Activated naive CD4-positive, alpha-beta T cell treated with anti-CD3 and anti-CD28 coated beads, Interleukin-2, amount 50 U/mL, for 72 hours (primary cell): Measurements from ENCODE around the gene LMO7. TPM values are rescaled to one million over a fixed set of nuclear protein-coding genes. Genes with fewer than 3 reads are reported as not detected.

Source experiments
- ATAC-seq, 2 donors: fragments of 150-1000 bp; cut with Tn5 transposase; 2 replicates each; pipeline ENCODE4 v1.10.0; 2021; ENCODE audit warnings: mild to moderate bottlenecking in 2 of 2, moderate library complexity in 2 of 2
- DNase-seq, 2 donors: peaks; one replicate each; pipeline ENCODE4 v3.0.0; 2021 to 2022; ENCODE audit warnings: low spot score in 2 of 2
- H3K27ac Mint-ChIP-seq, 2 donors: one replicate each; pipeline ENCODE4 v1.8.0; 2022; ENCODE audit warnings: mild to moderate bottlenecking in 2 of 2, mixed read lengths in 2 of 2
- H3K36me3 Mint-ChIP-seq, 2 donors: one replicate each; pipeline ENCODE4 v1.8.0; 2022; ENCODE audit warnings: mixed read lengths in 2 of 2
- H3K9me3 Mint-ChIP-seq, 2 donors: one replicate each; pipeline ENCODE4 v1.8.0; 2022; ENCODE audit warnings: mixed read lengths in 2 of 2
- total RNA-seq, 2 donors: library from RNA; stranded (reverse); gene quantifications; one replicate each; pipeline ENCODE4 v1.2.3, GENCODE V29; 2022

Gene LMO7
- total RNA-seq, 2 donors from 2014 or later = 12.5 to 31.1 TPM

- Mint-ChIP-seq H3K9me3 (no peaks in the 10 kb centered on the region), H3K27ac (no peak overlapping the region), H3K36me3 (peaks cover 0 to 2% of the 10 kb centered on the region in 2 donors)
- DNase-seq (no peak), ATAC-seq (no peak)
These were observed 176.6 kb downstream of the LMO7 start for GRCh38 chr13:75812751-75813181.

GRCh38 chr13:75813323-75813722, 177.2 kb downstream of the LMO7 start:
- DNase-seq (no peak), ATAC-seq (no peak)
- Mint-ChIP-seq H3K9me3 (no peaks in the 10 kb centered on the region), H3K36me3 (no peaks in the 10 kb centered on the region), H3K27ac (no peak overlapping the region)

- ATAC-seq = no peak
- DNase-seq = no peak
- Mint-ChIP-seq H3K36me3 (no peaks in the 10 kb centered on the region), H3K9me3 (no peaks in the 10 kb centered on the region), H3K27ac (no peak overlapping the region)
These were observed 182.2 kb downstream of the LMO7 start for GRCh38 chr13:75818179-75818967.

DNA sequence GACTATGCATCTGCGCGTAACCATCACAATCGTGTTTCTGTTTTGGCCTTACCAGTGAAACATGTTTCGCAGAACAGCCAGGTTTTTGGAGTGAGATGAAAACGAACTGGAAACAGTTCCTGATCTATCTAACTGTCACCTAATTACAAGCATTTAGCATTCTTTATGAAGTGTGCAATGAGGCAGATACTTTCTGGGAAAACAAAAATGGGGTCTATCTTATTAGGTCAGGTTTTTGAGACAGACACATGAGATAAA, 182.8 kb downstream of the LMO7 start:
- Mint-ChIP-seq H3K9me3 (no peaks in the 10 kb centered on the region), H3K27ac (no peak overlapping the region), H3K36me3 (peaks cover 0 to 5% of the 10 kb centered on the region in 2 donors)
- ATAC-seq (no peak), DNase-seq (no peak)

DNA sequence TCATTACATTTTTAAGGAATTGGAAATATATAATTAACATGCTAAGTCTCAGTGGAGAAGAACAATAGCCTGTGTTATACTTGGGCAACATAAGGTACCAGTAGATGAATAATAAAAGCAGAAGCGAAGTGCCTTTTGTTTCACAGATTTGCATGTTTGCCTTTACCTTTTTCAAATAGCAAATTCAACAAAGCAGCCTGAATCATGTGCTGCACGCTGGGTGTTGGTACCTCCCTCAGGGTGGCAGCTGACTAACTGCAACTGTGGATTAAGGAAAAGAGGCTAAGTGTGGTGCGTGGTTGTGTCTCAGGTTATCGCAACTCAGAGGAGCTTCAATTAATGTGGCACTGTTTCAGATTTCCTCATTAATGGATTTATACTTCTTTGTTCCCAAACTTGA, 189.0 kb downstream of the LMO7 start:
- H3K9me3 Mint-ChIP-seq = peaks cover 0 to 7% of the 10 kb centered on the region in 2 donors

GRCh38 chr13:75825594-75825993, 189.5 kb downstream of the LMO7 start:
- peaks cover 0 to 7% of the 10 kb centered on the region in 2 donors for H3K9me3 Mint-ChIP-seq
- H3K27ac Mint-ChIP-seq = no peak overlapping the region
- DNase-seq = no peak
- H3K36me3 Mint-ChIP-seq = peaks cover 16 to 30% of the 10 kb centered on the region in 2 donors
- ATAC-seq = no peak

More for the DNA sequence above, 189.0 kb downstream of the LMO7 start:
- peaks cover 16 to 30% of the 10 kb centered on the region in 2 donors for H3K36me3 Mint-ChIP-seq
- ATAC-seq = no peak
- no peak overlapping the region for H3K27ac Mint-ChIP-seq
- no peak for DNase-seq

DNA sequence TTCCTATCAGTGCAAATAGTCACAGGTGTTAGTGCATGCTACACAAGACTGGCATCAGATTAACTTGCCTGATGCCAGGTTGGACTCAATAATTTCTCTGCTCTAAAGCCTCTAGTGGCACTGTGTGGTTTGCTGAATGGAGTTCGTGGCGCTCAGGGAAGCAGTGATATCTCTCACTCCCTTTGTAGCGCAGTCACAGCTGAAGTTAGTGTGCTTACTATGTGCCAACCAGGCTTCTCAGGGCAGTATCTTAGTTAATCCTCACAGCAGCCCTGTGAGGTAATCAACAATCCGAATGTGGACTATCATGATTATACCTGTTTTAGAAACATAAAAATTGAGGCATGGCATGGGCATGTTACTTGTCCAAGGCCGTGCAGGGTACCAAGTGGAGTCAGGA, 190.3 kb downstream of the LMO7 start:
- Mint-ChIP-seq H3K9me3 (peaks cover 6 to 7% of the 10 kb centered on the region in 2 donors), H3K27ac (peak overlapping the region in 1 of 2 donors; percentile 73), H3K36me3 (peaks cover 24 to 35% of the 10 kb centered on the region in 2 donors)
- ATAC-seq (no peak), DNase-seq (no peak)

GRCh38 chr13:75829830-75830229, 193.7 kb downstream of the LMO7 start:
- DNase-seq (no peak), ATAC-seq (no peak)
- Mint-ChIP-seq H3K9me3 (peaks cover 7% of the 10 kb centered on the region in 2 donors), H3K36me3 (peaks cover 26 to 30% of the 10 kb centered on the region in 2 donors), H3K27ac (no peak overlapping the region)

- ATAC-seq = no peak
- H3K9me3 Mint-ChIP-seq = peaks cover 7% of the 10 kb centered on the region in 2 donors
These were observed 194.7 kb downstream of the LMO7 start for GRCh38 chr13:75830842-75831241.

GRCh38 chr13:75831389-75831788, 195.3 kb downstream of the LMO7 start:
- Mint-ChIP-seq H3K36me3 (peaks cover 23 to 30% of the 10 kb centered on the region in 2 donors), H3K27ac (no peak overlapping the region), H3K9me3 (peaks cover 7% of the 10 kb centered on the region in 2 donors)
- no peak for DNase-seq
- ATAC-seq = no peak

More at GRCh38 chr13:75830842-75831241, 194.7 kb downstream of the LMO7 start:
- no peak overlapping the region for H3K27ac Mint-ChIP-seq
- H3K36me3 Mint-ChIP-seq = peaks cover 26 to 30% of the 10 kb centered on the region in 2 donors
- no peak for DNase-seq

- Mint-ChIP-seq H3K9me3 (peaks cover 7% of the 10 kb centered on the region in 2 donors), H3K27ac (no peak overlapping the region), H3K36me3 (peaks cover 16 to 26% of the 10 kb centered on the region in 2 donors)
- DNase-seq = no peak
- ATAC-seq = no peak
These were observed 196.7 kb downstream of the LMO7 start for GRCh38 chr13:75832812-75833211.

DNA sequence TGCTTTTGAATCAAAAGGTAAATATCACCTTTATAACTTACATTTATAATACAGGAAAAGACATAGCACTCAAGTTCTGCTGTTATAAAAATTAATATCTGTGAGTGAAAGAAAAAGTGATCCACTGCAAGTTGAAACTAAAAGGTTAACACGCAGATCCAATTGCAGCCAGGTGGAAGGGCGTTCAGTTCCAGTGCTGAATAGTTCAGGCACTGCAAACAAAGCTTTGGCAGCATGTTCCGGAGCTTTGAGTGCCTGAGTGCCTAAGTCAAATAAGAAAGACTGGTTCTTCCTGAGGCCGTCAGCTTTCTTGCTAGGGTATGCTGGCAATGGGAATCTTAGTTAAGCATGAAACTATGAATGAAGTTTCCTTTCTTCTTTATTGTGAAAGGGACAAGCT, 200.3 kb downstream of the LMO7 start:
- Mint-ChIP-seq H3K27ac (no peak overlapping the region), H3K9me3 (peaks cover 0 to under 1% of the 10 kb centered on the region in 2 donors), H3K36me3 (peaks cover 8% of the 10 kb centered on the region in 2 donors)
- ATAC-seq (no peak), DNase-seq (no peak)

- no peak for DNase-seq
- H3K9me3 Mint-ChIP-seq = peaks cover 0 to 10% of the 10 kb centered on the region in 2 donors
- ATAC-seq = no peak
- H3K27ac Mint-ChIP-seq = peak overlapping the region in 1 of 2 donors; percentile 19
- H3K36me3 Mint-ChIP-seq = peaks cover 23% of the 10 kb centered on the region in 2 donors
These were observed 202.4 kb downstream of the LMO7 start for GRCh38 chr13:75838366-75839005.

GRCh38 chr13:75839406-75839805, 203.3 kb downstream of the LMO7 start:
- H3K9me3 Mint-ChIP-seq = peaks cover 0 to 10% of the 10 kb centered on the region in 2 donors
- H3K27ac Mint-ChIP-seq = no peak overlapping the region
- DNase-seq (no peak), ATAC-seq (no peak)
- peaks cover 23% of the 10 kb centered on the region in 2 donors for H3K36me3 Mint-ChIP-seq

GRCh38 chr13:75841905-75842304, 205.8 kb downstream of the LMO7 start:
- Mint-ChIP-seq H3K9me3 (peaks cover 0 to 10% of the 10 kb centered on the region in 2 donors), H3K27ac (peak overlapping the region in 1 of 2 donors; percentile 19), H3K36me3 (peaks cover 23% of the 10 kb centered on the region in 2 donors)
- no peak for DNase-seq
- ATAC-seq = peak in 1 of 2 donors; percentile 70

GRCh38 chr13:75843074-75843473, 206.9 kb downstream of the LMO7 start:
- DNase-seq (no peak), ATAC-seq (no peak)
- H3K27ac Mint-ChIP-seq = peak overlapping the region in 1 of 2 donors; percentile 8
- peaks cover 0 to 10% of the 10 kb centered on the region in 2 donors for H3K9me3 Mint-ChIP-seq
- H3K36me3 Mint-ChIP-seq = peaks cover 23% of the 10 kb centered on the region in 2 donors

GRCh38 chr13:75843991-75844390, 207.9 kb downstream of the LMO7 start:
- no peak overlapping the region for H3K27ac Mint-ChIP-seq
- H3K36me3 Mint-ChIP-seq = peaks cover 23% of the 10 kb centered on the region in 2 donors
- no peak for ATAC-seq
- peaks cover 0 to 10% of the 10 kb centered on the region in 2 donors for H3K9me3 Mint-ChIP-seq
- DNase-seq = no peak
